GM12878 (cell line): Measurements from ENCODE around the gene WWOX. TPM values are rescaled to one million over a fixed set of nuclear protein-coding genes. Genes with fewer than 3 reads are reported as not detected.

Experiments
- ATAC-seq: fragments of 200-7000 bp; cut with Tn5 transposase; 3 replicates; pipeline ENCODE4 v1.9.1; 2020; ENCODE audit warnings: mild to moderate bottlenecking, moderate library complexity
- BruUV-seq: library from RNA; stranded (reverse); fragments of 400-500 nt; replicated peaks from 2 replicates; lab custom pipeline; 2021; lab: Mats Ljungman, UMichigan
- CTCF ChIA-PET: fragments of 300-600 bp; sonication (Branson Sonifier 250); formaldehyde crosslinking; extraction: SDS; loops from one replicate; lab custom pipeline; 2021; ENCODE audit warnings: inconsistent platforms; lab: Yijun Ruan, JAX
- POLR2A ChIA-PET: fragments of 350-600 bp; formaldehyde crosslinking; extraction: SDS; loops from one replicate; lab custom pipeline; 2021; ENCODE audit warnings: inconsistent platforms; lab: Charles Lee
- RAD21 ChIA-PET: fragments of 300-600 bp; sonication (Branson Sonifier 250); formaldehyde crosslinking; loops from one replicate; lab custom pipeline; 2023; ENCODE audit warnings: antibody characterized with exemption; ENCODE audit not compliant: unreplicated experiment; lab: Charles Lee
- SMC1A ChIA-PET: fragments of 300-600 bp; sonication (Branson Sonifier 250); formaldehyde crosslinking; loops from one replicate; lab custom pipeline; 2023; ENCODE audit not compliant: unreplicated experiment, uncharacterized antibody; lab: Charles Lee
- DNase-seq: peaks from one replicate; pipeline ENCODE4 v3.0.0-alpha.2; 2011; ENCODE audit warnings: low read depth, low spot score
- FAIRE-seq: peaks from 3 replicates; lab custom pipeline; 2011; peaks lifted over from hg19 to GRCh38; lab: Jason Lieb, UNC
- H2AFZ ChIP-seq: 2 replicates; pipeline ENCODE4 v1.6.0; 2011; ENCODE audit warnings: low read depth, low read length, control low read depth; ENCODE audit not compliant: control insufficient read depth
- H3K27ac ChIP-seq: 2 replicates; pipeline ENCODE4 v1.5.1; 2011; ENCODE audit warnings: control low read depth; ENCODE audit not compliant: control insufficient read depth, insufficient read depth
- H3K27me3 ChIP-seq, 2 experiments: replicated peaks in 1 of 2; 2 replicates each; pipeline versions ENCODE4 v1.6.0 to v1.6.1; 2011; ENCODE audit warnings: low read length in 1 of 2; ENCODE audit not compliant: control insufficient read depth in 2 of 2, insufficient read depth in 2 of 2
- H3K36me3 ChIP-seq, 2 experiments: 2 replicates each; pipeline ENCODE4 v1.5.1; 2011; ENCODE audit warnings: low read length in 1 of 2; ENCODE audit not compliant: control insufficient read depth in 2 of 2, insufficient read depth in 2 of 2
- H3K4me1 ChIP-seq: 2 replicates; pipeline ENCODE4 v1.6.1; 2011; ENCODE audit warnings: mild to moderate bottlenecking, low read length, moderate library complexity, mixed read lengths; ENCODE audit not compliant: control insufficient read depth, insufficient read depth
- H3K4me2 ChIP-seq: 2 replicates; pipeline ENCODE4 v1.6.0; 2011; ENCODE audit warnings: control low read depth; ENCODE audit not compliant: control insufficient read depth, insufficient read depth
- H3K4me3 ChIP-seq: fragments of 200-600 bp; sonication (generic); 2 replicates; pipeline ENCODE4 v1.5.1; 2016
- H3K79me2 ChIP-seq: 2 replicates; pipeline ENCODE4 v1.6.0; 2011; ENCODE audit warnings: low read length; ENCODE audit not compliant: control insufficient read depth, insufficient read depth
- H3K9ac ChIP-seq: 2 replicates; pipeline ENCODE4 v1.8.0; 2011; ENCODE audit warnings: low read length, control low read depth, mixed read lengths; ENCODE audit not compliant: control insufficient read depth, insufficient read depth
- H3K9me3 ChIP-seq: replicated peaks from 3 replicates; pipeline ENCODE4 v1.5.1; 2011; ENCODE audit warnings: mild to moderate bottlenecking, low read length; ENCODE audit not compliant: control insufficient read depth, insufficient read depth
- H4K20me1 ChIP-seq: 2 replicates; pipeline ENCODE4 v1.6.0; 2011; ENCODE audit not compliant: control insufficient read depth, insufficient read depth
- CHD2 ChIP-seq: IDR thresholded peaks from 2 replicates; pipeline ENCODE4 v1.6.1; 2011; ENCODE audit warnings: low read depth, low read length, improper control_type of control experiment, borderline replicate concordance
- IKZF2 ChIP-seq, 2 experiments: fragments of 450-650 bp; IDR thresholded peaks; 2 replicates each; pipeline ENCODE4 v1.6.1; 2017; ENCODE audit warnings: mild to moderate bottlenecking in 2 of 2, moderate library complexity in 2 of 2
- IRF3 ChIP-seq: fragments of 450-650 bp; IDR thresholded peaks from 2 replicates; pipeline ENCODE4 v1.6.1; 2014; ENCODE audit warnings: mild to moderate bottlenecking
- JUND ChIP-seq: IDR thresholded peaks from 2 replicates; pipeline ENCODE4 v1.6.1; 2012; ENCODE audit warnings: low read depth, mild to moderate bottlenecking, low read length, improper control_type of control experiment, moderate library complexity
- PBX3 ChIP-seq: IDR thresholded peaks from 2 replicates; pipeline ENCODE4 v1.6.1; 2011; ENCODE audit warnings: mild to moderate bottlenecking, low read depth, low read length, moderate library complexity; ENCODE audit not compliant: insufficient replicate concordance
- REST ChIP-seq: IDR thresholded peaks from 2 replicates; pipeline ENCODE4 v1.6.1; 2012; ENCODE audit warnings: mild to moderate bottlenecking, low read depth, low read length
- ZBTB11 ChIP-seq: fragments of 450-650 bp; formaldehyde crosslinking; IDR thresholded peaks from 2 replicates; pipeline ENCODE4 v1.5.0; 2022; ENCODE audit warnings: mild to moderate bottlenecking, missing genetic modification characterization
- ZNF592 ChIP-seq: fragments of 450-650 bp; IDR thresholded peaks from 2 replicates; pipeline ENCODE4 v1.6.1; 2017; ENCODE audit warnings: mild to moderate bottlenecking, moderate library complexity
- WGBS: methylation state at CpG from one replicate; pipeline ENCODE4 v1.1.6; 2016; ENCODE audit warnings: low lambda C conversion rate; ENCODE audit not compliant: insufficient replicate concordance, insufficient coverage; ENCODE audit errors: missing lambda C conversion rate; 5-methylcytosine and 5-hydroxymethylcytosine counted together
- in situ Hi-C: fragments of 300-500 bp; cut with MboI; formaldehyde crosslinking; loops from 9 replicates; pipeline ENCODE4 v1.14.3; 2018; ENCODE audit warnings: mixed read lengths
- intact Hi-C: fragments of 100-400 bp; cut with micrococcal nuclease; formaldehyde crosslinking; loops from one replicate; pipeline ENCODE4 v1.14.2; 2022; ENCODE audit not compliant: unreplicated experiment
- polyA plus RNA-seq, 11 experiments: library from polyadenylated mRNA; depleted of rRNA in 4 of 11; unstranded in 6 of 11; stranded (reverse) in 5 of 11; fragments of >200 nt; fragmentation: Nextera tagmentation in 4 of 11; fragmentation: Illumina TruSeq in 1 of 11; extraction: Ambion mirVana in 4 of 11; extraction: Trizol in 1 of 11; gene quantifications; 1 replicate in 1 of 11; 2 replicates in 10 of 11; pipeline versions ENCODE4 v1.2.1 to v1.2.3, GENCODE V29; 2011 to 2016; ENCODE audit warnings: inconsistent platforms in 2 of 11, missing spikeins in 2 of 11, low read depth in 1 of 11
- total RNA-seq, 4 experiments: library from RNA; depleted of rRNA in 3 of 4; stranded (reverse); fragments of >200 nt in 3 of 4; fragmentation: Illumina TruSeq in 1 of 4; extraction: Trizol in 1 of 4; gene quantifications; 2 replicates each; pipeline versions ENCODE4 v1.2.1 to v1.2.3, GENCODE V29; 2013 to 2021

Gene WWOX
- total and polyA plus RNA-seq, 10 of the 15 experiments (the other 5 are each of a cell fraction or from before 2014, with no cell fraction given), result 2.8 to 24.4 (median 17.8) TPM

- no peak for TF ChIP-seq ZNF592
- TF ChIP-seq PBX3, result no peak
These were observed 892.5 kb downstream of the WWOX start (continued) for GRCh38 chr16:78992001-78992400.

GRCh38 chr16:78993346-78993745 lies 893.9 kb downstream of the WWOX start:
- no peak overlapping the region for H3K4me3 ChIP-seq
- H4K20me1 ChIP-seq, result no peaks in the 10 kb centered on the region
- SMC1A ChIA-PET, result no interaction called here
- ATAC-seq (no peak), FAIRE-seq (no peak), DNase-seq (no peak)
- H3K27me3 ChIP-seq, result no peaks in the 10 kb centered on the region
- H3K4me1 ChIP-seq, result peaks cover 17% of the 10 kb centered on the region
- no peak overlapping the region for H3K27ac ChIP-seq
- no peak overlapping the region for H3K4me2 ChIP-seq
- H3K9ac ChIP-seq, result no peak overlapping the region
- POLR2A ChIA-PET, result no interaction called here
- no peaks in the 10 kb centered on the region for H3K36me3 ChIP-seq
- intact Hi-C loops (no loop called here), in situ Hi-C loops (no loop called here)
- no peak overlapping the region for H2AFZ ChIP-seq
- H3K79me2 ChIP-seq, result no peaks in the 10 kb centered on the region
- no peaks in the 10 kb centered on the region for H3K9me3 ChIP-seq
- CTCF ChIA-PET, result no interaction called here
- no TSS peak for BruUV-seq
- WGBS, result 62% methylated on average over 11 of the region's 12 CpGs
- RAD21 ChIA-PET, result no interaction called here
- TF ChIP-seq CHD2 (no peak), JUND (no peak), ZBTB11 (CRISPR knock-in tag) (no peak), IKZF2 (IDR thresholded peaks at IDR 0.05) (no peak), IRF3 (no peak), REST (no peak)
